LNCaP clone FGC (cell line): ENCODE results near the gene TSKU.

Experiments
- DNase-seq: peaks from one replicate; pipeline ENCODE4 v3.0.0-alpha.2; 2011; ENCODE audit warnings: low read depth
- H3K4me3 ChIP-seq: 2 replicates; pipeline ENCODE4 v1.5.1; 2011; ENCODE audit warnings: mild to moderate bottlenecking, low read depth, low read length, control low read depth
- TF ChIP-seq, protein P1 (sequence below): IDR thresholded peaks from 2 replicates; pipeline ENCODE4 v1.5.1; 2012; ENCODE audit warnings: mild to moderate bottlenecking; ENCODE audit not compliant: control insufficient read depth, insufficient read depth; ENCODE audit errors: extremely low read depth

TSKU gene

GRCh38 chr11:76793391-76794291 lies 10.5 kb downstream of the TSKU start:
- no peak overlapping the region for H3K4me3 ChIP-seq
- TF ChIP-seq, protein P1, sequence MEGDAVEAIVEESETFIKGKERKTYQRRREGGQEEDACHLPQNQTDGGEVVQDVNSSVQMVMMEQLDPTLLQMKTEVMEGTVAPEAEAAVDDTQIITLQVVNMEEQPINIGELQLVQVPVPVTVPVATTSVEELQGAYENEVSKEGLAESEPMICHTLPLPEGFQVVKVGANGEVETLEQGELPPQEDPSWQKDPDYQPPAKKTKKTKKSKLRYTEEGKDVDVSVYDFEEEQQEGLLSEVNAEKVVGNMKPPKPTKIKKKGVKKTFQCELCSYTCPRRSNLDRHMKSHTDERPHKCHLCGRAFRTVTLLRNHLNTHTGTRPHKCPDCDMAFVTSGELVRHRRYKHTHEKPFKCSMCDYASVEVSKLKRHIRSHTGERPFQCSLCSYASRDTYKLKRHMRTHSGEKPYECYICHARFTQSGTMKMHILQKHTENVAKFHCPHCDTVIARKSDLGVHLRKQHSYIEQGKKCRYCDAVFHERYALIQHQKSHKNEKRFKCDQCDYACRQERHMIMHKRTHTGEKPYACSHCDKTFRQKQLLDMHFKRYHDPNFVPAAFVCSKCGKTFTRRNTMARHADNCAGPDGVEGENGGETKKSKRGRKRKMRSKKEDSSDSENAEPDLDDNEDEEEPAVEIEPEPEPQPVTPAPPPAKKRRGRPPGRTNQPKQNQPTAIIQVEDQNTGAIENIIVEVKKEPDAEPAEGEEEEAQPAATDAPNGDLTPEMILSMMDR: no peak
- DNase-seq: no peak

DNA sequence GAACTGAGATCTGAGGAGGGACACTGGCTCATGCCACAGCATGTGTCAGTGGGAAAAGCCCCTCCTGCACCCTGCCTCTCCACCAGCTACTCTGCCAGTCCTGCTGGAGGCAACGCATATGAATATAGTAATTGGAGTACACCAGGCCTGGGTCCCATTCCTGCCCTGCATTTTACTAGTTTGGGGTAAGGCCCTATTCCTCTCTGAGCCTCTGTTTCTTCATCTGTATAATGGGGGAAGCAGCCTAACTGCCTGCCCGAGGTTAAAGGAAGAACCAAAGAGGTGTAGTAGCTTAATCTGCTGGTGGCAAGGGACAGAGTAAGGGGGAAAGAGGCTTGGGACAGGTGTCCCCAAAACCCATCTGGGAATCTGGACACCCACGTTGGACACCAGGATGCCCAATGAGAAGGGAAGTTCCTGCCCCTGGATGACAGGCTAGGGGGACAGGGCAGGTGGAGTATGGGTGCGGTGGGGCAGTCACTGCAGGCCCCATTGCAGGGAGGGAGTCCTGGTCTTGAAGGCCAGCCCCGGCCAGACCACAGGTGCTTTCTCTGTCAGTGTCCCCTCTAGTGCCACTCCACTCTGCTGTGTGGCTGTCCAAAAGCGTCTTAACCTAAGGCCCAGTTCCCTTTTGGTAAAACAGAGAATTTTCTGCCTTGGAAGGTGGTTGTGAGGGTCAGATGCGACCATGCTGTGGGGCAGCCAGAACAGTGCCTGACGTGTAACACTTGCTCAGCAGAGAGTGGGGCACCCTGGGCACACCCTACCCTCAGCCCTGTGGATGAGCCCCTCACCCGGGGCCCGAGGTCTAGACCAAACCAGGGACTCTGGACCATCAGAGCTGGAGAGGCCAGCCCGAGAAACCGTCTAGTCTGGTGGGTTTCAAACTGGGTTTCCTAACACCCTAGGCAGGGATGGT lies 11.5 kb downstream of the TSKU start:
- DNase-seq: no peak
- H3K4me3 ChIP-seq: no peak overlapping the region
- TF ChIP-seq, protein P1: no peak

DNA sequence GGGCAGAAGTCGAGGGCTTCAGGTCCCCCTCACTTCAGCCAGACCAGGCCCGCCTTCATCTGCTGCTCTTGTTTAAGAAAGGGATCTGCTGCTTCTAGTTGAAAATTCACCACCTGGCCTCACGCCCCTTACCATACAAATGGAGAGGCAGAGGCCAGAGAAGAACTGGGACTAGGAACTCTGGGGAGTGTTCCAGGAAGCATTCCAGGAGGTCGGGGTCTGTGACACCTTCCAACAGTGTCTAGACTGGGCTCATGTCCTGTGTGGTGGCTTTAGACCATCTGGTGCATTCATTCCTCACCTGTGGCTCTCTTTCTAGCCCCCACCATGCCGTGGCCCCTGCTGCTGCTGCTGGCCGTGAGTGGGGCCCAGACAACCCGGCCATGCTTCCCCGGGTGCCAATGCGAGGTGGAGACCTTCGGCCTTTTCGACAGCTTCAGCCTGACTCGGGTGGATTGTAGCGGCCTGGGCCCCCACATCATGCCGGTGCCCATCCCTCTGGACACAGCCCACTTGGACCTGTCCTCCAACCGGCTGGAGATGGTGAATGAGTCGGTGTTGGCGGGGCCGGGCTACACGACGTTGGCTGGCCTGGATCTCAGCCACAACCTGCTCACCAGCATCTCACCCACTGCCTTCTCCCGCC lies 12.3 kb downstream of the TSKU start:
- TF ChIP-seq, protein P1: no peak
- DNase-seq: no peak
- H3K4me3 ChIP-seq: no peak overlapping the region

DNA sequence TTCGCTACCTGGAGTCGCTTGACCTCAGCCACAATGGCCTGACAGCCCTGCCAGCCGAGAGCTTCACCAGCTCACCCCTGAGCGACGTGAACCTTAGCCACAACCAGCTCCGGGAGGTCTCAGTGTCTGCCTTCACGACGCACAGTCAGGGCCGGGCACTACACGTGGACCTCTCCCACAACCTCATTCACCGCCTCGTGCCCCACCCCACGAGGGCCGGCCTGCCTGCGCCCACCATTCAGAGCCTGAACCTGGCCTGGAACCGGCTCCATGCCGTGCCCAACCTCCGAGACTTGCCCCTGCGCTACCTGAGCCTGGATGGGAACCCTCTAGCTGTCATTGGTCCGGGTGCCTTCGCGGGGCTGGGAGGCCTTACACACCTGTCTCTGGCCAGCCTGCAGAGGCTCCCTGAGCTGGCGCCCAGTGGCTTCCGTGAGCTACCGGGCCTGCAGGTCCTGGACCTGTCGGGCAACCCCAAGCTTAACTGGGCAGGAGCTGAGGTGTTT lies 12.8 kb downstream of the TSKU start:
- TF ChIP-seq, protein P1: no peak
- no peak for DNase-seq
- no peak overlapping the region for H3K4me3 ChIP-seq

GRCh38 chr11:76796511-76797198 lies 13.5 kb downstream of the TSKU start:
- TF ChIP-seq, protein P1: no peak
- H3K4me3 ChIP-seq: no peak overlapping the region
- no peak for DNase-seq
